Keratinocyte (primary cell): ENCODE data around the gene TK1.

Experiments used
- CTCF ChIP-seq, 3 experiments: IDR thresholded peaks in 1 of 3; conservative IDR thresholded peaks in 1 of 3; optimal IDR thresholded peaks in 1 of 3; 2 replicates in 2 of 3; 3 replicates in 1 of 3; pipeline versions ENCODE3 to v1.5.1; 2011; ENCODE audit warnings: low read length in 3 of 3, mild to moderate bottlenecking in 3 of 3, moderate library complexity in 2 of 3, control low read depth in 1 of 3, inconsistent platforms in 1 of 3; ENCODE audit not compliant: insufficient read depth in 2 of 3; ENCODE audit errors: extremely low read depth in 1 of 3
- EZH2 ChIP-seq: IDR thresholded peaks from one replicate; pipeline ENCODE4 v1.6.1; 2012; ENCODE audit warnings: inconsistent platforms, mild to moderate bottlenecking, low read length, moderate library complexity

GRCh38 chr17:78132084-78132676 is 54.7 kb downstream of the TK1 start:
- no peak for TF ChIP-seq CTCF (optimal IDR thresholded peaks at IDR 0.05 in 1 of 3, IDR thresholded peaks at IDR 0.05 in 1 of 3, conservative IDR thresholded peaks at IDR 0.05 in 1 of 3; ENCODE audit: extremely low read depth in 1 of 3, insufficient read depth in 2 of 3, low read length in 3 of 3)
- no peak for TF ChIP-seq EZH2
